ENCODE results near the gene DYNC1H1.
A peak's percentile ranks its signal among the peaks of the same experiment; 100 is the strongest.

Gene DYNC1H1

DNA sequence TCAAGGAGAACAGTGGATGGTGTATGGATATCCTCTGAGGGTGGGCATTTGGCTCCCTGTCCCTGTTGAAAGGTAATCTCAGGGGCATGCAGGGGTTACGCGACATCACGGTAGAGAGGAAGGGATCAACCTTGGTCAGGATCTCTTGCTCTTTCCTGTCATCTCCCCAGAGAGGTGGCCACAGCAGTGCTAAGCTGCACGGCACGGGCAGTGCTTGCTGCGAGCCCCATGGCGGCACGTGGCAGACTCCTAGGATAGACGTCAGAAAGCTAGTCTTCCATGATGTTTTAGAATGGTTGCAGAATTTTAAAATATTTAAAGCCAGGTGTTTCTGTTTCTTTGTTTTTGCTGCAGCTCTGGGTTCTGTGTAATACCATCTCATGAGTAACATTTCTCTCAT lies 41.0 kb downstream of the DYNC1H1 start:
- DNase-seq = no peak

GRCh38 chr14:102007916-102008418 lies 43.6 kb downstream of the DYNC1H1 start:
- DNase-seq = no peak

- DNase-seq = no peak
These were observed 44.5 kb downstream of the DYNC1H1 start for GRCh38 chr14:102008891-102009290.

DNA sequence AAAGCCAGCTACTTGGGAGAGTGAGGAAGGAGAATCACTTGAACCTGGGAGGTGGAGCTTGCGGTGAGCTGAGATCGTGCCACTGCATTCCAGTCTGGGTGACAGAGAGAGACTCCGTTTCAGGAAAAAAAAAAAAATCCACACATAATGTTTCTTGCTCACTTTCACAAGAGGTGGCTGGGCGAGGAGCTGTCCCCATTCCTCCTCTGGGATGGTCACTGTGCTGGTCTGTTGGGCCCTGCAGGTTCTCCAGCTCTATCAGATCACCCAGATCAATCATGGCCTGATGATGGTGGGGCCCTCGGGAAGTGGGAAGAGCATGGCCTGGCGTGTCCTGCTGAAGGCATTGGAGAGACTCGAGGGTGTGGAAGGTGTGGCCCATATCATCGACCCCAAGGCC lies 47.3 kb downstream of the DYNC1H1 start:
- DNase-seq = no peak

DNA sequence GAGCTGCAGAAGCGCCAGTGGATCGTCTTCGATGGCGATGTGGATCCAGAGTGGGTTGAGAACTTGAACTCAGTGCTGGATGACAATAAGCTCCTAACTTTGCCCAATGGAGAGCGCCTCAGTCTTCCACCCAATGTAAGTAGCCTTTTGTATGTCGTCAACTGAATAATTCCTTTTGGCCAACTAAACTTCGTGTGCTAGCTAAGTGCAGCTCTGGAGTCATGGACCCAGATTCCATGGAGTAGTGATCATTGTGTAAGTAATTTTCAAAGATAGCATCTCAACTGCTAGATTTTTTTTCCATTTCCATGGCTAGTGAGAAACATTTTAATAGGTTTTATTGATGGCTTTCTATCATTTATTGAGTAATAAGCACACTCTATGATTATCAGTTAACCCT lies 48.0 kb downstream of the DYNC1H1 start:
- DNase-seq = no peak

GRCh38 chr14:102013669-102014200 lies 49.4 kb downstream of the DYNC1H1 start:
- no peak for DNase-seq

DNA sequence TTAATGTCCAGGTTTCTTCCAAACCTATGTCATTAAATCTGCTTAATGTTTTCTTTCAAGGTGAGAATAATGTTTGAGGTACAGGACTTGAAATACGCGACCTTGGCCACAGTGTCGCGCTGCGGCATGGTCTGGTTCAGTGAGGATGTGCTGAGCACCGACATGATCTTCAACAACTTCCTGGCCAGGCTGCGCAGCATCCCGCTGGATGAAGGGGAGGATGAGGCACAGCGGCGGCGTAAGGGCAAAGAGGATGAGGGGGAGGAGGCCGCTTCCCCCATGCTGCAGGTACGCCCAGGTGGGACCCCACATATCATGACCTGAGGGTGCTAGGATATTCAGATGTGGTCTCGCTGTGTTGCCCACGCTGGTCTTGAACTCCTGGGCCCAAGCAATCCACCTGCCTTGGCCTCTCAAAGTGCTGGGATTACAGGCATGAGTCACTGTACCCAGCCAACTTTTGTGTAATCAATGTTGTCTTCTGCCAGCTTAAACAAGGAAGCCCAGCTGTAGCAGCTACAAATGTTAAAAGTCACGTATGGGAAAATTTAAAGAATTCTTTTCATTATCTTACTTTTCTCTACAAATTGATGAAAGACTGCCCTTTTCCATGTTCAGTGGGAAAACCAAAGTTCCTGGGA lies 50.8 kb downstream of the DYNC1H1 start:
- DNase-seq = no peak

DNA sequence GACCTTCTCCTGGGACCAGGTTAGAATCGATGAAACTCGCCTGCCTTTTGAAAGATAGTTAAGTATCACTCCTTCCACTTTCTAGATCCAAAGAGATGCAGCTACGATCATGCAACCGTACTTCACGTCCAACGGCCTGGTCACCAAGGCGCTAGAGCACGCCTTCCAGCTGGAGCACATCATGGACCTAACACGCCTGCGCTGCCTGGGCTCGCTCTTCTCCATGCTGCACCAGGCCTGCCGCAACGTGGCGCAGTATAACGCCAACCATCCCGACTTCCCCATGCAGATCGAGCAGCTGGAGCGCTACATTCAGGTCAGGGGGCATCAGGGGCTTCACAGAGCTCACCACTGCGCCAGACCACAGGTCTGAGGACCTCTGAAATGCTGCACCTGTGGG lies 51.4 kb downstream of the DYNC1H1 start:
- no peak for DNase-seq

DNA sequence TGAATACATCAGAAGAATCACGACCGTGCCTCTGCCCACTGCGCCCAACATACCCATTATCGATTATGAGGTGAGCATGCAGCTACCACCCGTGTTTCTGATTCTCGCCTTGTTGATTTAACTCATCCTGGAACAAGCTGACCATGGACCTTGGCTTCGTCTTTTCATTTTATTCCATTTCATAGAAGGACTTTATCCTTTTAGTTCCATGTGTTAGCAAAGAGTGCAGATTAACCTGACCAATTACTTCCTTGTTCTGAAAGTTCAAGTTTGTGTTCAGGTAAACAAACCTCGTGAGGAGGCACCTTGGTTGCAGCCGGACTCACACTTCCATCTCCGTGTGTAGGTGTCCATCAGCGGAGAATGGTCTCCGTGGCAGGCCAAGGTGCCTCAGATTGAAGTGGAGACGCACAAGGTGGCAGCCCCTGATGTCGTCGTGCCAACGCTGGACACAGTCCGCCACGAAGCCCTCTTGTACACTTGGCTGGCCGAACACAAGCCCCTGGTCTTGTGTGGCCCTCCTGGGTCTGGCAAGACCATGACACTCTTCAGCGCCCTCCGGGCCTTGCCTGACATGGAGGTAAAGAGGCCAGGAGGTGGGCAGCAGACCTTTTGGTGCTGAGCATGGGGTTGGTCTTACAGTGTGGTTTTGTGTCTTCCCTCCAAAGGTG lies 52.2 kb downstream of the DYNC1H1 start:
- DNase-seq = no peak

DNA sequence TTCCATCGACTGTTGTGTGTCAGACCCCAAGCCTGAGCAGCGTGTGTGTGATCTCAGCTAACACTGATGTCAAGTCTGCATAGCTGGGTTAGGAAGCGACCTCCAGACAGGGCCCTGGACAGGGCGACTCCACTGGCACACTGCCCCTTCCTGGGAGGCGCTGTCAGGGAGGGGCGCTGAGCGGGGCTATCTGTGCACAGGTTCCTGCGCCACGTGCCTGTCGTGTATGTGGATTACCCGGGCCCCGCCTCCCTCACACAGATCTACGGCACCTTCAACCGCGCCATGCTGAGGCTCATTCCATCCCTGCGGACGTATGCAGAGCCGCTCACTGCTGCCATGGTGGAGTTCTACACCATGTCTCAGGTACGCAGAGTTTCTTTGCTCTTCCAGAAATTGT lies 53.9 kb downstream of the DYNC1H1 start:
- no peak for DNase-seq

GRCh38 chr14:102019006-102019540 lies 54.7 kb downstream of the DYNC1H1 start:
- DNase-seq = no peak

GRCh38 chr14:102020058-102020971 lies 55.9 kb downstream of the DYNC1H1 start:
- DNase-seq = peak; percentile 89

GRCh38 chr14:102026934-102027333 lies 62.6 kb downstream of the DYNC1H1 start:
- DNase-seq = no peak

- no peak for DNase-seq
These were observed 63.6 kb downstream of the DYNC1H1 start for GRCh38 chr14:102027951-102028350.

DNA sequence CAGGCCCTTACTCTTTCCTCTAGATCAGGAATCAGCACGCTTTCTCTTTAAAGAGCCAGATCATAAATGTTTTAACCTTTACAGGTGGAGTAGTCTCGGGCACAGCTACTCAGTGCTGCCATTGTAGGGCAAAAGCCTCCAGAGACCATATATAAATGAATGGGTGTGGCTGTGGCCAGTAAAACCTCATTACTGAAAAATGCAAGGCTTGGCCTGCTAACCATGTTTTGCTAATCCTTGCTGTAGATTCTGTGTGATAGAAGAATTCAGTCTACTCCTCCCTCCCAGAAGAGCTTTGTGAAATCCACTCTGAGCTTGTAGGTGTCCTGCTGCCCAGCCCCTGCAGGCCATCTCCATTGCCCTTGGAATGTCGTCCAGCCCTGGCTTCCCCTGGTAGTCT lies 64.4 kb downstream of the DYNC1H1 start:
- peak; percentile 86 for DNase-seq

DNA sequence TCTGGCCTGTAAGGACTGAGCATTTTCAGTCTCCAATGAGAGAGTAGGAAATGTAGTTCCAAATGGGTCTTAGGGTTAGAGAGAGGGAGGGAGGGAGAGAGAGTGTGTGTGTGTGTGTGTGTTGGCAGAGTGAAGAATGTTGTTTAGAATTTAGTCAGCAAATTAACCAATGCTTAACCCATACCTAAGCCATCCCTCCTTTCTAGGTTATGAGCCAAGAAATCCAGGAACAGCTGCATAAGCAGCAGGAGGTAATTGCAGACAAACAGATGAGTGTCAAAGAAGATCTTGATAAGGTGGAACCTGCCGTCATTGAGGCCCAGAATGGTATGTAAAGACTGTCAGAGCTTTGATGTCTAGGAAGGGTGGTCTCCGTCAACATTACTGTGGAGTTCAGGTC lies 65.6 kb downstream of the DYNC1H1 start:
- DNase-seq = no peak

DNA sequence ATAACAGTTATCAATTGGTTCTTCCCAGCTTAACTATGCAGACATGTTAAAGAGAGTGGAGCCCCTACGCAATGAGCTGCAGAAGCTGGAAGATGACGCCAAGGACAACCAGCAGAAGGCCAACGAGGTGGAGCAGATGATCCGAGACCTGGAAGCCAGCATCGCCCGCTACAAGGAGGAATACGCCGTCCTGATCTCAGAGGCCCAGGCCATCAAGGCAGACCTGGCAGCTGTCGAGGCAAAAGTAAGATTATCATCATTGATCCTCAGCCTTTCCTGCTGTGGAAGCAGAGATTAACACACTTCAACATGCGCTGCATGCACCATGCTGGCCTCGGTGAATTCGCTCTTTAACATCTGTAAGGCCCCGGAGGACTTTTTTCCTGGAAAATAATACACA lies 68.9 kb downstream of the DYNC1H1 start:
- DNase-seq = no peak

DNA sequence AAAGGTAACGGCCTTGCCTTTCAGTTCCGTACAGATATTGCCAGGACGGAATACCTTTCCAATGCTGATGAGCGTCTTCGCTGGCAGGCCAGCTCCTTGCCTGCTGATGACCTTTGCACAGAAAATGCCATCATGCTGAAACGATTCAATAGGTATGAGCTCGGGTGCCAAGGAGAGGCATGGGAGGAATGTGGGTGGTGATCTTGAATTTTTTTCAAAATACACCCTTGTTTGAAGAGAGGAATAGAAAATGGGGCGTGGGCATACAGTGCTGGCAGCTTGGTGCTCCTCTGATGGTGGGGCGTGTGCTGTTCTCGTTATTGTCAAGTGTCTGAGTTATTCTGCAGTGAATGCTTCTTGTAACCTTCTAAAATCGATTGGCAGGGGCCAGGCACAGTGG lies 69.9 kb downstream of the DYNC1H1 start:
- no peak for DNase-seq

- DNase-seq = no peak
These were observed 71.5 kb downstream of the DYNC1H1 start for GRCh38 chr14:102035914-102036313.

DNA sequence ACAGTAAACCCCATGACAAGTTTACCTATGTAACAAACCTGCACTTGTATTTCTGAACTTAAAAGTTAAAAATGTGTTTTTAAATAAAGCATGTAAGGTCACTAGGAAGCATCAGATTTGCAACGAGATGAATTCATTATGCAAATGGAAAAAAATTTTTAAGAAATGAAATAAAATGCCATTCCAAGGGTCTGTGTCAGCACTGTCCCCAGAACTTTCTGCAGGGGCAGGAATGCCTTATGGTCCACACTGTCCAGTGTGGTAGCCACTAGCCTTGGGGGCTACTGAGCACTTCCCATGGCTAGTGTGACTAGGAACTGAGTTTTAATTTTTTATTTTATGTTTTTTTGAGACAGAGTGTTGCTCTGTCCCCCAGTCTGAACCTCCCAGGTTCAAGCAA lies 73.3 kb downstream of the DYNC1H1 start:
- DNase-seq = peak; percentile 46

- no peak for DNase-seq
These were observed 74.8 kb downstream of the DYNC1H1 start for GRCh38 chr14:102039157-102039556.

DNA sequence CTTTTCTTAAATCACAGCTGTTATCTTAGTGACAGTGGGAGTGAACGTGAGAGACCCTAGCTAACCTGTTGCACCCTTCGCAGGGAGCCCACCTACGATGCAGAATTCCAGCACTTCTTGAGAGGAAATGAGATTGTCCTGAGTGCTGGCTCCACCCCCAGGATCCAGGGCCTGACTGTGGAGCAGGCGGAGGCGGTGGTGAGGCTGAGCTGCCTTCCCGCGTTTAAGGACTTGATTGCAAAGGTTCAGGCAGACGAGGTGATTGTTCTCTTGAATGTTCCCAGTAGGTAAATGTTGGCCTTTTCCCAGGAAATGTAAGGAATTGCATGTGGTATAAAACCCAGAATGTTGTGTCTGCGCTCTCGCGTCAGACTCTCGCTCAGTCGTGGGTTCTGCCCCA lies 75.8 kb downstream of the DYNC1H1 start:
- no peak for DNase-seq

- no peak for DNase-seq
These were observed 78.3 kb downstream of the DYNC1H1 start for GRCh38 chr14:102042699-102043098.

All from EL (cell line).